ENCODE data around the gene POU6F2. TPM values are rescaled to one million over a fixed set of nuclear protein-coding genes. Genes with fewer than 3 reads are reported as not detected.
"Not testable (repeated sequence)": the region's sequence is repeated elsewhere in the genome, so short reads cannot be mapped to it uniquely, and the experiment has no call there.

Gene POU6F2
- polyA plus RNA-seq, 4 donors: 0.07 to 0.38 (median 0.24) TPM

DNA sequence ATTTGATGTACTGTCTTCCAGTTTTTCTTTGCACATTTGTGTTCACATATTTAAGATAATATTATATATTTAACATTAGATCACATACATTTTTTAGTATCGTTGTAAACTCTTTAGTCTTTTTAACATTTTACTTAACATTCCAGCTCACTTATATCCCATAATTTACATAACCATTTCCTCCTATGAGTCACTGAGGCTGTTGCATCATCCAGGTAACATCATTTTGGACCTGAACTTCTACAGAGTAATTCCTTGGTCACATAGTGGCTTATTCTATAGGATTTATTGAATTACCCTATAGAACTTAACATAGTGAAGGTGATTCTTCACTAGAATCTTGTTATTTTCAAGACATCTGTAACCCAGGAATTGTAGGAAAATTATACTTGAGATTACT is 194.4 kb downstream of the POU6F2 start:
- no peak for DNase-seq (ENCODE audit: low read depth in 4 of 4, low spot score in 2 of 4)

DNA sequence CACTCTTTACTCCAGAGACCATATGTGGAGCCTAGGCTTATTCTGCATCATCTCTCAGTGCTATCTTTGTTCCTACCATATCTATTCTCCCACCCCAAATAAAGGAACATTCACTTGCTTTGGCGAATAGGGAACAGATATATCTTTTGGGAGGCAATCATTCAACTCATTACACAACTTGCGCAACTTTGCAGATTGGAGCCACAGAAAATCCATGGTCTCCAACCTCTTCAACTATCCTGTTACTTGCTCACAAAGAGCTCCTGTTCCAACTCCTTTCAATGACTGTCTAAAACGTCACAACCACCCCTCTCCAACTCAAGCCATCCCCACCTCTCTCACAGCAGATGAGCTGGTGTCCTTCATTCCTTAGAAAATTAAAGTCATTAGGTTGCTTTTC is 203.7 kb downstream of the POU6F2 start:
- no peak for DNase-seq (ENCODE audit: low read depth in 4 of 4, low spot score in 2 of 4)

DNA sequence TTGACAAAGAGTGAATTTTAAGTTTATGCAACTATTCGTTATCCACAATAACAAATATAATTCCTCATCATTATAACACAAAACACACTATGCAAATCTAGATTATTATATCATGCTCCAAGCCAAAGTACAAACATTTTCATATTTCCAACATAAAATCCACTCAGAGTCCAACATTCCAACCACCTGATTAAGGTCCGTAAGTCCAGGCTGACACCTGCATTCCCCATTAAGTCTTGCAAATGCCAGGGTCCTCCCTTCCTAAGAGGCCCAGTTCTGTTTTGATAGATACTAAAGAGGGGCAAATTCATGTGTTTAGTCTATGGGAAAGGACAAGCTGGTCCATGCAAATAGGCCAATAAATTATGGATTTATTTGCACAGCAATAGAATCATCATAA is 206.1 kb downstream of the POU6F2 start:
- no peak for DNase-seq (ENCODE audit: low read depth in 4 of 4, low spot score in 2 of 4)

DNA sequence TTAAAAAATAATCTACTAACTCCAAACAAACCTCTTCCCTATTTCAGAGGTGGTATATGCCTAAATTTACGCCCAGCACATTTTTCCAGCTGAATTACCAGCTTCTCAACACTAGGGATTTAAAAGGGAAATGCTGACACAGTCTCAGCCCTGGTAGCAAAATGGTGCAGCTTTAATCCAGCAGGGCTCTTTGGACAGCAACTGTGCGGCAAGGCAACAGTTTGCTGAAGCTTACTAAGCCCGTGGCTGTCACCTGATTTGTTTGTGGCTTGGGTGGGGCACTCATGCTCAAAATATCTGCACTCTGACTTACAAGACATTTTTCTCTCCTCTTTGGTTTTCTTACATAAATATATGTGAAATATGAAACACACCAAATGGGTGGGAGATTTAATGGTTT is 206.7 kb downstream of the POU6F2 start:
- DNase-seq (ENCODE audit: low read depth in 4 of 4, low spot score in 2 of 4): no peak

DNA sequence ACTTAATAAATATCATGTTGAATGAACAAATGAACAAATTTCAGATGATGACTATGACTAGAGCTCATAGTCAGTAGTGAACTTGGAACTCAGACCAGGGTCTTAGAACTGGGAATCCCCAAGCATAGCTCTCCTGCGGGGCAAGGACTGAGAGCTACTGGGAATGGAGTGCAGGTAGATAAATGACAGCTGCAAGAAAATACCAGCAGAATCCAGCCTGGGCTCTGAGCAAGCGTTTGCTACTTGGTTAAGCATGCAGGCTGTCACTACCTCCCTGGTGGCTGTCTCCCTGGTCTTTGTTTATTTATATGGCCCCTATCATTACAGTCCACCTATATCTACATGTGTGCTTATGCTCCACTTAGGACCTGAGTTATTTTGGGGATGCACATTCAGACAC is 208.4 kb downstream of the POU6F2 start:
- no peak for DNase-seq (ENCODE audit: low read depth in 4 of 4, low spot score in 2 of 4)

DNA sequence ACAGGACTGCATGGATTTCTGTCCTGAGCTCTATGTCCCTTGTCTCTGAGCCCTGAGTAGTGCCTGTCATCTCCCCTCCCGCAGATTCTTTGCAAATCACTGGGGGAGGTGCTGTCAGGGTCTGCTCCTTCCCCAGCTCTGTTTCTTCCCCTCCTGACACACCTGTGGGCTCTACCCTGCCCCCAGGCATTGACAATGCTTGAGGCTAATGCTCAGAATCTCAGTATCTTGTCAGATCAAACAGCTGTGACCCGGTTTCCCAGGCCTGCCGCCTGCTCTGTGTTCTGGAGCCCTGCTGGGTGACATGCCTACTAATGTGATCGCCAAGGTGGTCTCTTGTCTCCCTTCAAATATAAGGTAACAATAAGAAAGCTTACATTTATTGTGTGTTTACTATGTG is 209.0 kb downstream of the POU6F2 start:
- no peak for DNase-seq (ENCODE audit: low read depth in 4 of 4, low spot score in 2 of 4)

DNA sequence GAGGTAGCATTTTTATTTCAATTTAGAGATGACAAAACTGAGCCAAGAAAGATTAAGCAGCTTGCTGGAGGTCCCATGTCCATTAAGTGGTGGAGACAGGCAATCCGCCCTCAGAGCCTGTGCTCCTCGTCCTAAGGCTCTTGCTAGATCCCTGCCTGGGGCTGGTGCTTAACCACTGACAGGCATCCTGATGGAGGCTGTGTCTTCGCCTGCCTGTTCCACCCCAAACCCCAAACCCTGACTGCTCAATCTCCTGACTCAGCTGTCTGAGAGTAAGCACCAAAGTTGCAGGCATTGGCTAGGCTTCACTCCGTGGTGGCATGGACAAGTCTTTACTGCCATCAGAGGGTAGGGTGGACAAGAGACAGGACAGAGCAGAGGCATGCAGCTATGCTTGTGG is 209.4 kb downstream of the POU6F2 start:
- no peak for DNase-seq (ENCODE audit: low read depth in 4 of 4, low spot score in 2 of 4)

DNA sequence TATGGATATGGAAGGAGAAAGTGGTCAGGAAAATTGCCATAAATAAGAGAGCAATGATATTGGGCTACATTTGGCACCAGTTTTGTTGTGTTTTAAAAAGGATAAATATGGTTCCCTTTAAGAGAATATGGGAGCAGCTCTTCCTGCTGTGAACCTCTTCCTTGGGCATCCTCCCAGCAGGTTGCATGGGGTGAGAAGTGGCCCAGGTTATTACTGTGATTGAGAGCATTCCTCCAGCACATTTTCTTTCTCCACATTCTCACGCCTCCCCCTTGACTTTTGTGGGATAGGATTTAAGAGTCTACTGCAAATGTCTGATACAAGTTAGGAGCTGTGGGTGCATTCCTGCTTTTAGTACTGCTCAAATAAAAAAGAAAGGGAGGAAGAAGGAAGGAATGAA is 214.8 kb downstream of the POU6F2 start:
- DNase-seq (ENCODE audit: low read depth in 4 of 4, low spot score in 2 of 4): no peak

DNA sequence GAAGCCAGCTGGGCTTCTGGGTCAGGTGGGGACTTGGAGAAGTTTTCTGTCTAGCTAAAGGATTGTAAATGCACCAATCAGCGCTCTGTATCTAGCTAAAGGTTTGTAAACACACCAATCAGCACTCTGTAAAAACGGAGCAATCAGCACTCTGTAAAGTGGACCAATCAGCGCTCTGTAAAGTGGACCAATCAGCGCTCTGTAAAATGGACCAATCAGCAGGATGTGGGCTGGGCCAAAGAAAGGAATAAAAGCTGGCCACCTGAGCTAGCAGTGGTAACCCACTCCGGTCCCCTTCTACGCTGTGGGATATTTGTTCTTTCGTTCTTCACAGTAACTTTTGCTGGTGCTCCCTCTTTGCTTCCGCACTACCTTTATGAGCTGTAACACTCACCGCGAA is 216.7 kb downstream of the POU6F2 start:
- not testable (repeated sequence) for DNase-seq (ENCODE audit: low read depth in 4 of 4, low spot score in 2 of 4)

DNA sequence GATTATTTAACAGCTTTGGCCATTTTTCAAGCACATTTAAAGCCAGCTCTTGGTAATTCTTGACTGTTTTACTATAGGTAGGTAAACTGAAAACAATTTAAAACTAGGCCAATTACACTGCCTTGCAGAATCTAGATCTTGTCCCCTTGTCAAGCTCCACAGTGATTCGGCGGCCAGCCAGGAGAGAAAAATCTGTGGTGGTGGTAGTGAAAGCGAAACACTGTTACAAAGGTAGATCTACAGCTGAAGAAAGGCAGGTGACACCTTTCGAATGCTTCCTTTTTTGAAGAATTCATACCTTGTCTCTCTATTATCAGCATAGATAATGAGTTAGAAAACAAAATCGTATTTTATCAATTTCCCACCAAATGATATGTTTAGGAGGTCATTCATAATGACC is 218.3 kb downstream of the POU6F2 start:
- DNase-seq (ENCODE audit: low read depth in 4 of 4, low spot score in 2 of 4): no peak

DNA sequence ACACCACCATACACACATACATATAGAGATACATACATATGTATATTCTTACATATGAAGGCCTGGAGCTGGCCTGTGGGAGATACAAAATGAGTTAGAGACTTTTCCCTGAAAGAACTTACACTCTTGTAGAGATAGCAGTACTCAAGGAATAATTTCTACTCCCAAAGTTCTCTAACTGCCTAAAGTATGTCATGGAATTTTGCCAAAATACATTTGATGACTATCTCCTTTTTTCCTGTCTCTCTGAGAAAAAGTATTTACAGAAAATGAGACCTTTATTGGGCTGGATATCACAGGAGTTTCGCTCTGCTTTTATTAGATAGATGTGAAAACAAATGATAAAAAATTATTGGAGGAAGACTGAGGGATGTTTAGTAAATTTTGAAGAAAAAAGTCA is 220.1 kb downstream of the POU6F2 start:
- DNase-seq (ENCODE audit: low read depth in 4 of 4, low spot score in 2 of 4): no peak

DNA sequence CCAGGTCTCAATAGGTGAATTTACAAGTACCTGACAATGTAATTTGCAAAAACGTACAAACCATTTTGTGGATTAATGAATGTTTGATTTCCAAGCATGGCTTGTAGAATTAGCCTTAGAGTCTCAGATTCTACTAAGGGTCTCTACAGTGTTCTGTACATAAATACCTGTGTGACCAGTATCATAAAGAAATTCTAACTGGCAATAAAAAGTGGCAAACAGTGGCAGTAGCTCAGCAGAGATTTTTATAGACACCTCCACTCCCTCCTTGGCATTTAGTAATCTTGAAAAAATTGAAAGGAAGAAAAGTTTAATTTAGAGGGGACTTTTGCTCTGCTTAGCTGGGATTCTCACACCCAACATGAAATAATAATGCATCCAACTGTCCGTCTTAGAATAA is 220.8 kb downstream of the POU6F2 start:
- no peak for DNase-seq (ENCODE audit: low read depth in 4 of 4, low spot score in 2 of 4)

DNA sequence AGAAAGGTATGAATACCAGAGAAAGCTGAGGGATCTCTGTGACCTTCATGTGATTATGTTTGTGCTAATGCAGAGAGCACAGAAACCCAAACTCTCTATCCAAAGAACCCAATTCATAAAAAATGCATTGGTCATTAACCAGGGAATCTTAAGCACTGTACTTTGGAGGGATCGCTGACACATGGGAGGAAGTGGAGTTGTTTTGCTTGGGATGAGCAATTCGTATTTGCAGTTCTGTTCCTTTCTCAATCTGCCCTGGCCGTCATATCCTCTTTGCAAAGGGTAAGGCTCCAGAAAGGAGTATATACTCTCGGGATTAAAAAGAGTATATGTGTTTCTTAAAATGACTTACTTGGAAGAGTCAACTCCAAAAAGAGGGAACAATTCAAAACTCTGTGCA is 221.3 kb downstream of the POU6F2 start:
- DNase-seq (ENCODE audit: low read depth in 4 of 4, low spot score in 2 of 4): no peak

DNA sequence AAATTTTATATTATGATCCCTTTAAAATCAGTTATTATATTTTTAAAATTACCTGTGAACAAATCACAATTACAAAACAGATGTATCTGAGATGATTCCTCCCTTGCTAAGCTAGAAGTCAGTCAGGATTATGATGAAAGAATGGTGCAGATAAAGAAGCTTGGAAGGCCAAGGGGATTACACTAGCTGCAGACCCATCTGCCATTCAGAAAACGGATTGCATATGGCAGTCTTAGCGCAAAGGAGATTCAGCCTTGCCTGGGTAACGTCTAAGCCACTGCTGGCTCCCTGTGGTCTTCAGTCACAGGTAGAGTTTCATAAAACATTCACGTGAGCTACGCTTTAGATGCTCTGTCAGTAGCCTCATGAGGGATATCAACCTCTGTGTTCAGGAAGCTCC is 222.2 kb downstream of the POU6F2 start:
- no peak for DNase-seq (ENCODE audit: low read depth in 4 of 4, low spot score in 2 of 4)

DNA sequence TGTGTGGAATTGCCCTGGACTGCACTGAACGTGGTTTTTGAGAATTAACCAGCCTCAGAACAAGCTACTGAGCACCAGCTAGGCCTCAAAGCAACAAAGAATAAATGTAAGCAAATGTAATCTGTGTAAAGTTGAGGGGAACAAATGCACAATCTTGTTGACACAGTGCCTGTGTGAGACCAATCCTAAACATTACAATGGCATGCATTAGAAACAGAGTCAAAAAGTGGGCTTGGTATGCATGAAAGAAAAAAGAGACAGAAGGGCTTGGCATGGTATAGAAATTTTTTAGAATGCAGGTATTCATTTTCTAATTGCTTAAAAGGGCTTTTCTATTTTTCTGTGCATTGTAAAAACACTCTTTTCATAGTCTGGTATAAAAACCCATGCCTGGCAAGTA is 224.3 kb downstream of the POU6F2 start:
- no peak for DNase-seq (ENCODE audit: low read depth in 4 of 4, low spot score in 2 of 4)

DNA sequence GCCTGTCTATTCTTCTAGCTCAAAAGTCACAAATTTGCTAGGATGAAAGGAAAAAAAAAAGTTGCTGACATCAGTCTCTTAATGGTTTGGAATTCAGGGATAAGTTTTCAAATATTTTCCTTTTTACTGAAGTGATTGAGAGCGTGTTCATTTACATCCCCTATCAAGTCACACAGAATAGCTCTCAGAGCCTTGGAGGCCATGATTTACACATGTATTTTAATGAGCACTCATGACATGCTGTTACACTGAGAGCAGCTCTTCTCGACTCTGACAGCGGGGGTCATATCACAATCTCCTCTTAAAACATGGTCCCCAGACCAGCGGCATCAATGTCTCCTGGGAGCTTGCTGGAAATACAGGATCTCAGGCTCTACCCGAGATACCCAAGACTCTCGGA is 232.7 kb downstream of the POU6F2 start:
- no peak for DNase-seq (ENCODE audit: low read depth in 4 of 4, low spot score in 2 of 4)

DNA sequence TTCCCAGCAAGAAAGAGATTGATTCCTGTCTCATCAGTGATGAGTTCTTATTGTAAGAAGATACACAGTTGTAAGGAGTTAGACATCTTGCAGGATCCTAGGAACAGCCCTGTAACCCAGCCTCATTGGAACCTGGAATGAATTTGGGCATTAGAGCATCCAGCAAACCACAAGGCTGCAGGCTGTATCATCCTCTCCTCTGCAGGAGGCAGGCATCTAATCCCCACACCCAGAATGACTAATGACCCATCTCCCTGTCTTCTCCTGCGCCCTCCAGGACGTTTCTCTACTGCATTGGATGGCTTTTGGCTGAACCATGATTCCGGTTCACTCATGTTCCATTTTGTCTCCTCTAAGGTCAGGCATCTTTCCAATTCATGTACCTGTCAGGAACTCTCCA is 233.9 kb downstream of the POU6F2 start:
- no peak for DNase-seq (ENCODE audit: low read depth in 4 of 4, low spot score in 2 of 4)

DNA sequence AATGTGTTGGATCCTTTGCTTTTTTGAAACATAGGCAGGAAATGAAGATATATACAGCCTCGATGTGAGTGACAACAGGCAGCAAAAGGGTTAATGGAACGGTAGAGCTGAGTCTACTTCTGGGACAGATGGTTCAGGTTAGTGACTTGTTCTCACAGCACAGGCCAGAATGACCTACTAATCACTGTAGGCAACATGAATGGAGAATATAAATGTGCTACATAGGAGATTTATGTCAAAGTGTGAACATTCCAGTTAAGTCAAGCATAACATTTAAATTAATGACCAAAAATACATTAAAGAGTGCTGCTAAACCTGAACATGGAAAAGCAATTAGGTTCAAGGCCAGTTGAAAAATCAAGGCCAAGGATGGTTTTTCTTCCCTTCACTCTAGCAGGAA is 235.2 kb downstream of the POU6F2 start:
- peak in 2 of 4 donors; percentile 22 to 27 for DNase-seq (ENCODE audit: low read depth in 4 of 4, low spot score in 2 of 4)

DNA sequence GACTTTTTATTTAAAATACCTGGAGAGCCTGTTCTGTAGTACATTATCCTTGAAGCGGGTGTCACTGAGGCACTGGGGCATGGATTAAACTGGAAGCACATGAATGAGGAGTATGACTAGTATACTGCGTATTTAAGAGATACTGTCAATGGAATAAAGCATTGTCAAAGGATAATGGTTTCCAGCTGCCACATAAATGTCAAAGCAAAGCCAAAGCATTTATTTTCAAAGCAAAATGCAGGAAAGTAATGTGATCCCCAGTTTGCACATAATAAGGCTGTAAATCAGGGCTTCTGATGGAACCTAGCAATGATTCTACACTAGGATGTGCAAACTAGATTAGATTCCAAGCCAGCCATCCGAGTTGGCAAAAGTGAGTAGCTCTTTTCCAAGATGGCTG is 240.1 kb downstream of the POU6F2 start:
- DNase-seq (ENCODE audit: low read depth in 4 of 4, low spot score in 2 of 4): peak in 1 of 4 donors; percentile 32

DNA sequence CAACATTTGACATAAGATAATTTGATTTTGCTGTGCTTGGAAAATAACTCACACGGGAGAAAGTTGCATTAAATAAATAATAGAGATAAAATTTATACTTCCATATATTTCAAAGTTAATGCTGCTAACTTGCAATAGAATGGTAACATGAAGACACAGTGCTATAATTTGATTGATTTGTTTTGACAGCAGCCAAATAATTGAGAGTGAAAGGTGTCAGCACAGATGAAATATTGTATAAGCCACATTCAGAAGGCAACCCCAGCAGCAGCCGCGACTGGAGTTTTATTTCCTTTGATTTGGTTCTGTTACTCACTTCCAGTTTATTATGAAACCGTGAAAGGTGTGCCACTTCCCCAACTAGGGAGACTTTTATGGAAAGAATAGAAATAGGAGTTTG is 242.2 kb downstream of the POU6F2 start:
- no peak for DNase-seq (ENCODE audit: low read depth in 4 of 4, low spot score in 2 of 4)

DNA sequence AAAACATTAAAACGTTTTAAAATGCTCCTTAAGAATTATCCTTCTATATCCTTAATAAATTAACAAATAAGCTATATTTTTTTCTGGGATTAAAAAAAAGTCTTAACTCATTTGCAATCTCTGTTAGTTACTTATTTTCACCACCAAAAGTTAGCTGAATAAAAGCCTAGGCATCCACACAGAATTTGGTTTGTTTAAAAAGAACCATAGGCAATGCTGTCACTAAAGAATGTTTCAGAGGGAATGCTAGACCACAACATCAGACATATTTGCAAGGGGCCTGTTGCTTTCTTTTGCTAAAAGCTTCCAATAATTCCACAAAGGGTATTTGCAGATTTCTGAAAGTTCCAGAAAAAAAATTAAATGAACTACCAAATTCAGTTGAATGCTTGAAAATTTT is 244.2 kb downstream of the POU6F2 start:
- DNase-seq (ENCODE audit: low read depth in 4 of 4, low spot score in 2 of 4): no peak

DNA sequence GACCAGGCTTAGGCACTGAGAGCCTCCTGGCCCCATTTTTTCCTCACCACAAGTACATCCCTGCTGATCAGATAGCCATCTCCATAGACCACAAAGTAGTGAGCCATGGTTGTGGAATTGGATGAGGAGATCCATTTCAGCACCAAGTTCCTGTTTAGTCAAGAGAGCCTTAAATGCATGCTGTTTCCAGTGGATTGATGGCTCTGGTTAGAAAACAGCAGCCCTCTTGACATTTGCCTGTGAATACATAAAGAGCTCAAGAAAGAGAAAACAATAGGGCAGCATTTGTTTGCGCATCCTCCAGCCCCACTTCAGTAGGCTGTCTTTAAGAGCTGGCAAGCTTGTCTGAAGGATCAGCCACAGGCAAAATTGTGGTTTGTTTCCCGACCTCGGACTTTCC is 251.2 kb downstream of the POU6F2 start:
- no peak for DNase-seq (ENCODE audit: low read depth in 4 of 4, low spot score in 2 of 4)

DNA sequence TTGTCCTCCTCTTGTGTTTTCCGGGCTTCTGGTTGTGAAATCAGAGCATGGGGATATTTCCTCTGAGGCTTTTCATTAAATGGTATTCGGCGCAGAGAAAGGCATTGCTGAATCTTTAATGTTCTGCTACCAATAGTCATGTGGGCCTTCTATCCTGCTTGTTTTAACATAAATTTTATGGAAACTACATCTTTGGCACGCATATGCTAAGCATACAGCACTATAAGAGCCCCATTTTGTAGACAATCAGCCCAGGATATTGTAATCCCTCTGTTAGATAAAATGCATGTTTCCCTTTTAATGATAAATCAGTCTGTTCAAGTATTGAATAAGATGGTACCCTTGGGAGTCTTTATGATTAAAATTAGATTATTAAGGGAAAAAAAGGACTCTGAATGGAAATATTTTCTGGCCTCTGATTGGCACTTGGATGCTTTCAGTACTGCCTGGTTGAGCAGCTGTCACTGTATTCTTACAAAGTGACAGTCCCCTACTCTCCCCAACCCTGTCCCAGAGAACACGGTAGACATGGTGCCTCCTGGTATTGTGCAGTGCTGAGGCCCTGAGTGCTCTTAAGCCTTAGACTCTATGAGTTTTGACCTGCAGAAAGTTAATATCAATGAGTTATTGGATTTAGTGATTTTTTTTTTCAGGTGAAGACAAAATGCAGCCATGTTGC is 256.3 kb downstream of the POU6F2 start:
- DNase-seq (ENCODE audit: low read depth in 4 of 4, low spot score in 2 of 4): no peak

All from left renal cortex interstitium (tissue), 4 donors.